Measurements from ENCODE around the gene TM9SF2.
"Not testable (repeated sequence)": the region's sequence is repeated elsewhere in the genome, so short reads cannot be mapped to it uniquely, and the experiment has no call there.

The TM9SF2 gene

GRCh38 chr13:99527301-99527700 is 26.0 kb downstream of the TM9SF2 start:
- DNase-seq (ENCODE audit: low read depth in 2 of 3, low spot score in 1 of 3): no peak

- no peak for DNase-seq (ENCODE audit: low read depth in 2 of 3, low spot score in 1 of 3)
Observed at GRCh38 chr13:99528547-99528946, 27.3 kb downstream of the TM9SF2 start.

- DNase-seq (ENCODE audit: low read depth in 2 of 3, low spot score in 1 of 3): no peak
Observed at GRCh38 chr13:99536023-99536422, 34.8 kb downstream of the TM9SF2 start.

- no peak for DNase-seq (ENCODE audit: low read depth in 2 of 3, low spot score in 1 of 3)
Observed at GRCh38 chr13:99540530-99540929, 39.3 kb downstream of the TM9SF2 start.

GRCh38 chr13:99542788-99543406 is 41.6 kb downstream of the TM9SF2 start:
- peak; percentile 29 to 43 (median 42) for DNase-seq (ENCODE audit: low read depth in 2 of 3, low spot score in 1 of 3)

GRCh38 chr13:99545361-99545760 is 44.1 kb downstream of the TM9SF2 start:
- no peak for DNase-seq (ENCODE audit: low read depth in 2 of 3, low spot score in 1 of 3)

GRCh38 chr13:99545979-99546378 is 44.7 kb downstream of the TM9SF2 start:
- DNase-seq (ENCODE audit: low read depth in 2 of 3, low spot score in 1 of 3): no peak

GRCh38 chr13:99546878-99547277 is 45.6 kb downstream of the TM9SF2 start:
- no peak for DNase-seq (ENCODE audit: low read depth in 2 of 3, low spot score in 1 of 3)

- DNase-seq (ENCODE audit: low read depth in 2 of 3, low spot score in 1 of 3): no peak
Observed at GRCh38 chr13:99548448-99548847, 47.2 kb downstream of the TM9SF2 start.

- no peak for DNase-seq (ENCODE audit: low read depth in 2 of 3, low spot score in 1 of 3)
Observed at GRCh38 chr13:99553033-99553432, 51.8 kb downstream of the TM9SF2 start.

GRCh38 chr13:99555149-99555548 is 53.9 kb downstream of the TM9SF2 start:
- DNase-seq (ENCODE audit: low read depth in 2 of 3, low spot score in 1 of 3): no peak

- DNase-seq (ENCODE audit: low read depth in 2 of 3, low spot score in 1 of 3): no peak
Observed at GRCh38 chr13:99556867-99557443, 55.7 kb downstream of the TM9SF2 start.

GRCh38 chr13:99558570-99559180 is 57.4 kb downstream of the TM9SF2 start:
- no peak for DNase-seq (ENCODE audit: low read depth in 2 of 3, low spot score in 1 of 3)

- no peak for DNase-seq (ENCODE audit: low read depth in 2 of 3, low spot score in 1 of 3)
Observed at GRCh38 chr13:99559560-99559959, 58.3 kb downstream of the TM9SF2 start.

- no peak for DNase-seq (ENCODE audit: low read depth in 2 of 3, low spot score in 1 of 3)
Observed at GRCh38 chr13:99563404-99563803, 62.1 kb downstream of the TM9SF2 start.

GRCh38 chr13:99564386-99564785 is 63.1 kb downstream of the TM9SF2 start:
- DNase-seq (ENCODE audit: low read depth in 2 of 3, low spot score in 1 of 3): no peak

GRCh38 chr13:99565478-99566124 is 64.3 kb downstream of the TM9SF2 start:
- DNase-seq (ENCODE audit: low read depth in 2 of 3, low spot score in 1 of 3): no peak

GRCh38 chr13:99566125-99567083 is 65.1 kb downstream of the TM9SF2 start:
- DNase-seq (ENCODE audit: low read depth in 2 of 3, low spot score in 1 of 3): no peak

- DNase-seq (ENCODE audit: low read depth in 2 of 3, low spot score in 1 of 3): not testable (repeated sequence)
Observed at GRCh38 chr13:99568901-99569300, 67.6 kb downstream of the TM9SF2 start.

- no peak for DNase-seq (ENCODE audit: low read depth in 2 of 3, low spot score in 1 of 3)
Observed at GRCh38 chr13:99572131-99572530, 70.9 kb downstream of the TM9SF2 start.

GRCh38 chr13:99572921-99573320 is 71.6 kb downstream of the TM9SF2 start:
- DNase-seq (ENCODE audit: low read depth in 2 of 3, low spot score in 1 of 3): no peak

Measured in stimulated activated CD4-positive, alpha-beta T cell treated with anti-CD3 and anti-CD28 coated beads, Interleukin-12 subunit alpha, Interleukin-12 subunit beta, amount 100 ng/mL, for 48 hours (primary cell).